HepG2 (cell line): Measurements from ENCODE around the gene ZNF563. TPM values are rescaled to one million over a fixed set of nuclear protein-coding genes. Genes with fewer than 3 reads are reported as not detected.
A peak's percentile ranks its signal among the peaks of the same experiment; 100 is the strongest.

Experiments used
- CREB3 ChIP-seq: sonication (generic); formaldehyde crosslinking; IDR thresholded peaks from 2 replicates; pipeline ENCODE4 v1.5.0; 2020; ENCODE audit warnings: missing genetic modification reagents
- FLYWCH1 ChIP-seq: sonication (generic); formaldehyde crosslinking; IDR thresholded peaks from 2 replicates; pipeline ENCODE4 v1.8.1; 2023; ENCODE audit warnings: mild to moderate bottlenecking, missing genetic modification reagents
- FOSL1 ChIP-seq: sonication (generic); formaldehyde crosslinking; IDR thresholded peaks from 2 replicates; pipeline ENCODE4 v1.9.0; 2021; ENCODE audit warnings: missing genetic modification reagents, borderline replicate concordance
- HNRNPUL1 ChIP-seq: fragments of 200-400 bp; formaldehyde crosslinking; IDR thresholded peaks from 2 replicates; pipeline ENCODE4 v1.6.1; 2017; ENCODE audit warnings: low read depth, mild to moderate bottlenecking, low read length, moderate library complexity
- JUNB ChIP-seq: sonication (generic); formaldehyde crosslinking; IDR thresholded peaks from 2 replicates; pipeline ENCODE4 v1.8.0; 2022; ENCODE audit warnings: missing genetic modification reagents, mild to moderate bottlenecking, borderline replicate concordance
- KLF12 ChIP-seq: sonication (generic); formaldehyde crosslinking; IDR thresholded peaks from 2 replicates; pipeline ENCODE4 v1.4.0; 2020; ENCODE audit warnings: missing genetic modification reagents, borderline replicate concordance
- KMT2A ChIP-seq: sonication (generic); formaldehyde crosslinking; IDR thresholded peaks from 2 replicates; pipeline ENCODE4 v1.4.0; 2020; ENCODE audit warnings: missing genetic modification reagents
- MXD4 ChIP-seq: IDR thresholded peaks from 2 replicates; pipeline ENCODE4 v1.6.1; 2016; ENCODE audit warnings: mild to moderate bottlenecking, missing biosample characterization, missing genetic modification reagents
- NFATC3 ChIP-seq: sonication (generic); formaldehyde crosslinking; IDR thresholded peaks from 2 replicates; pipeline ENCODE4 v1.5.1; 2020; ENCODE audit warnings: mild to moderate bottlenecking, missing genetic modification reagents
- RXRB ChIP-seq: IDR thresholded peaks from 2 replicates; pipeline ENCODE4 v1.6.1; 2016; ENCODE audit warnings: borderline replicate concordance, missing genetic modification reagents, missing compliant biosample characterization
- SMARCC2 ChIP-seq: fragments of 450-650 bp; IDR thresholded peaks from 2 replicates; pipeline ENCODE4 v1.6.1; 2017; ENCODE audit warnings: antibody characterized with exemption, mild to moderate bottlenecking
- SNAPC4 ChIP-seq: sonication (generic); formaldehyde crosslinking; IDR thresholded peaks from 2 replicates; pipeline ENCODE4 v1.4.0; 2020; ENCODE audit warnings: mild to moderate bottlenecking, missing genetic modification reagents
- SP5 ChIP-seq: IDR thresholded peaks from 2 replicates; pipeline ENCODE4 v1.6.1; 2016; ENCODE audit warnings: low read depth, borderline replicate concordance
- TEAD2 ChIP-seq: sonication (generic); formaldehyde crosslinking; IDR thresholded peaks from 2 replicates; pipeline ENCODE4 v1.9.0; 2021; ENCODE audit warnings: missing genetic modification reagents
- ZNF296 ChIP-seq: sonication (generic); formaldehyde crosslinking; conservative IDR thresholded peaks from 2 replicates; pipeline ENCODE4 v1.5.0; 2020; ENCODE audit warnings: mild to moderate bottlenecking, missing genetic modification reagents
- ZNF598 ChIP-seq: sonication (generic); formaldehyde crosslinking; IDR thresholded peaks from 2 replicates; pipeline ENCODE4 v1.5.1; 2020; ENCODE audit warnings: mild to moderate bottlenecking, missing genetic modification reagents, borderline replicate concordance
- ZNF607 ChIP-seq: sonication (generic); formaldehyde crosslinking; IDR thresholded peaks from 2 replicates; pipeline ENCODE4 v1.5.1; 2020; ENCODE audit warnings: missing genetic modification reagents, mild to moderate bottlenecking, borderline replicate concordance
- ZNF709 ChIP-seq: sonication (generic); formaldehyde crosslinking; IDR thresholded peaks from 2 replicates; pipeline ENCODE4 v1.5.0; 2020; ENCODE audit warnings: mild to moderate bottlenecking, missing genetic modification reagents
- ZNF746 ChIP-seq: sonication (generic); formaldehyde crosslinking; IDR thresholded peaks from 2 replicates; pipeline ENCODE4 v1.8.0; 2022; ENCODE audit warnings: mild to moderate bottlenecking, missing genetic modification reagents
- ZNF770 ChIP-seq: sonication (generic); formaldehyde crosslinking; IDR thresholded peaks from 2 replicates; pipeline ENCODE4 v1.5.0; 2020; ENCODE audit warnings: mild to moderate bottlenecking, missing genetic modification reagents
- polyA plus RNA-seq, 8 experiments: library from polyadenylated mRNA; depleted of rRNA in 3 of 8; stranded (reverse) in 7 of 8; unstranded in 1 of 8; fragments of >200 nt; fragmentation: Illumina TruSeq in 4 of 8; extraction: Trizol in 4 of 8; gene quantifications; 2 replicates each; pipeline versions ENCODE4 v1.2.1 to v1.2.3, GENCODE V29; 2011 to 2016; ENCODE audit warnings: low read depth in 4 of 8, missing spikeins in 1 of 8, mixed read lengths in 1 of 8; ENCODE audit not compliant: insufficient read depth in 1 of 8
- total RNA-seq, 5 experiments: library from RNA; depleted of rRNA; stranded (reverse); fragments of >200 nt; fragmentation: Illumina TruSeq; extraction: Trizol; gene quantifications; 2 replicates each; pipeline ENCODE4 v1.2.3, GENCODE V29; 2016; ENCODE audit warnings: low read depth in 1 of 5

Gene ZNF563
- total and polyA plus RNA-seq, 2 of the 13 experiments (the other 11 are each of a cell fraction or from before 2014, with no cell fraction given): 7.5 to 19.5 TPM

GRCh38 chr19:12333162-12334159, at the start of gene ZNF563 (continued):
- TF ChIP-seq SNAPC4 (peak; percentile 88), FLYWCH1 (no peak), TEAD2 (no peak), FOSL1 (CRISPR knock-in tag) (no peak), MXD4 (CRISPR knock-in tag) (peak; percentile 62), RXRB (peak; percentile 61; the same call in 1 of the 2 replicates), JUNB (CRISPR knock-in tag) (no peak), ZNF746 (CRISPR knock-in tag) (no peak), CREB3 (CRISPR knock-in tag) (no peak), ZNF770 (CRISPR knock-in tag) (peak; percentile 57; the same call in 1 of the 2 replicates), HNRNPUL1 (no peak), NFATC3 (0 out of 2 replicates have a peak, but pooled peaks have one; percentile 44), ZNF296 (CRISPR knock-in tag) (no peak), KLF12 (CRISPR knock-in tag) (peak; percentile 52; the same call in 1 of the 2 replicates), ZNF709 (peak; percentile 66), SMARCC2 (no peak), SP5 (CRISPR knock-in tag) (peak; percentile 87), ZNF598 (CRISPR knock-in tag) (peak; percentile 57; the same call in 1 of the 2 replicates), KMT2A (CRISPR knock-in tag) (peak; percentile 92), ZNF607 (CRISPR knock-in tag) (peak; percentile 65; the same call in 1 of the 2 replicates)
